Liver (tissue), 9 donors: ENCODE results near the gene TNFSF8. TPM values are rescaled to one million over a fixed set of nuclear protein-coding genes. Genes with fewer than 3 reads are reported as not detected.

Source experiments
- DNase-seq: peaks from one replicate; pipeline ENCODE4 v3.0.0-alpha.2; 2017; ENCODE audit warnings: low spot score
- H3K27ac ChIP-seq, 2 donors: one replicate each; pipeline ENCODE4 v1.7.0; 2013; ENCODE audit warnings: inconsistent platforms in 2 of 2, low read length in 2 of 2, control low read depth in 1 of 2, low read depth in 1 of 2, mild to moderate bottlenecking in 1 of 2
- H3K27me3 ChIP-seq, 4 donors: one replicate each; pipeline versions ENCODE4 v1.6.1 to v1.7.0; 2013; ENCODE audit warnings: low read length in 3 of 4, inconsistent platforms in 1 of 4, mild to moderate bottlenecking in 1 of 4, moderate library complexity in 1 of 4; ENCODE audit not compliant: control insufficient read depth in 4 of 4, insufficient read depth in 4 of 4
- H3K36me3 ChIP-seq, 4 donors: one replicate each; pipeline versions ENCODE4 v1.6.1 to v1.7.0; 2013; ENCODE audit warnings: low read length in 3 of 4, mild to moderate bottlenecking in 3 of 4, low read depth in 1 of 4, moderate library complexity in 1 of 4; ENCODE audit not compliant: control insufficient read depth in 4 of 4, insufficient read depth in 3 of 4
- H3K4me1 ChIP-seq, 4 donors: one replicate each; pipeline versions ENCODE4 v1.6.1 to v1.7.0; 2013; ENCODE audit warnings: low read length in 3 of 4, mild to moderate bottlenecking in 3 of 4, moderate library complexity in 1 of 4; ENCODE audit not compliant: control insufficient read depth in 4 of 4, insufficient read depth in 4 of 4
- H3K4me3 ChIP-seq, 3 donors: one replicate each; pipeline versions ENCODE4 v1.6.1 to v1.7.0; 2013; ENCODE audit warnings: low read length in 3 of 3, control low read depth in 1 of 3, low read depth in 1 of 3, mild to moderate bottlenecking in 1 of 3
- H3K9ac ChIP-seq, 2 donors: one replicate each; pipeline ENCODE4 v1.7.0; 2013; ENCODE audit warnings: low read length in 2 of 2, mild to moderate bottlenecking in 2 of 2, moderate library complexity in 2 of 2, control low read depth in 1 of 2, low read depth in 1 of 2
- H3K9me3 ChIP-seq, 4 donors: one replicate each; pipeline versions ENCODE4 v1.6.1 to v1.7.0; 2013; ENCODE audit warnings: low read length in 3 of 4; ENCODE audit not compliant: control insufficient read depth in 4 of 4
- ATF3 ChIP-seq: IDR thresholded peaks from 2 replicates; pipeline ENCODE4 v1.6.1; 2016; ENCODE audit warnings: antibody characterized with exemption
- FOXA1 ChIP-seq: IDR thresholded peaks from 2 replicates; pipeline ENCODE4 v1.6.1; 2016; ENCODE audit warnings: antibody characterized with exemption
- GABPA ChIP-seq, 2 donors: IDR thresholded peaks in 1 of 2; conservative IDR thresholded peaks in 1 of 2; 2 replicates each; pipeline ENCODE4 v1.6.1; 2016; ENCODE audit warnings: antibody characterized with exemption in 2 of 2, mild to moderate bottlenecking in 1 of 2, moderate library complexity in 1 of 2
- HNF4A ChIP-seq, 2 donors: conservative IDR thresholded peaks; 2 replicates each; pipeline ENCODE4 v1.6.1; 2016; ENCODE audit warnings: antibody characterized with exemption in 2 of 2, mild to moderate bottlenecking in 2 of 2
- HNF4G ChIP-seq: IDR thresholded peaks from 2 replicates; pipeline ENCODE4 v1.6.1; 2016; ENCODE audit warnings: antibody characterized with exemption
- JUND ChIP-seq, 2 donors: IDR thresholded peaks; 2 replicates each; pipeline ENCODE4 v1.6.1; 2016; ENCODE audit warnings: antibody characterized with exemption in 2 of 2
- NR2F2 ChIP-seq: IDR thresholded peaks from 2 replicates; pipeline ENCODE4 v1.6.1; 2016; ENCODE audit warnings: antibody characterized with exemption
- RAD21 ChIP-seq, 2 donors: IDR thresholded peaks; 2 replicates each; pipeline ENCODE4 v1.6.1; 2016; ENCODE audit warnings: antibody characterized with exemption in 2 of 2, mild to moderate bottlenecking in 2 of 2
- RXRA ChIP-seq, 2 donors: IDR thresholded peaks; 2 replicates each; pipeline ENCODE4 v1.6.1; 2017 to 2018; ENCODE audit warnings: antibody characterized with exemption in 2 of 2, mild to moderate bottlenecking in 1 of 2
- SP1 ChIP-seq: IDR thresholded peaks from 2 replicates; pipeline ENCODE4 v1.6.1; 2018; ENCODE audit warnings: antibody characterized with exemption, mild to moderate bottlenecking
- TAF1 ChIP-seq: conservative IDR thresholded peaks from 2 replicates; pipeline ENCODE4 v1.6.1; 2016; ENCODE audit warnings: antibody characterized with exemption, mild to moderate bottlenecking
- WGBS: extraction: QIAGEN DNeasy Blood & Tissue Kit; methylation state at CpG from one replicate; pipeline ENCODE4 v1.1.7; 2013; 5-methylcytosine and 5-hydroxymethylcytosine counted together
- polyA plus RNA-seq, 2 donors: library from polyadenylated mRNA; stranded (reverse) in 1 of 2; unstranded in 1 of 2; fragments of 200-250 nt in 1 of 2; fragments of >200 nt in 1 of 2; fragmentation: Nextera tagmentation in 1 of 2; extraction: Ambion mirVana in 1 of 2; gene quantifications; one replicate each; pipeline versions ENCODE4 v1.2.1 to v1.2.3, GENCODE V29; 2013 to 2015
- total RNA-seq, 2 donors: library from RNA; depleted of rRNA; stranded (reverse); fragments of >200 nt; gene quantifications; one replicate each; pipeline ENCODE4 v1.2.3, GENCODE V29; 2014
- TF ChIP-seq, protein P1 (sequence below): IDR thresholded peaks from 2 replicates; pipeline ENCODE4 v1.6.1; 2016; ENCODE audit warnings: antibody characterized with exemption
- donor health status: healthy.
- donor health status: healthy.
- donor health status: healthy.
- donor health status: healthy.
- donor health status: healthy.

The TNFSF8 gene
- total and polyA plus RNA-seq, 4 donors: 0.28 to 1.4 (median 0.51) TPM

- Histone ChIP-seq H3K4me1 (peaks cover 10 to 17% (median 12%) of the 10 kb centered on the region in 4 donors), H3K27me3 (no peaks in the 10 kb centered on the region), H3K4me3 (no peak overlapping the region), H3K27ac (no peak overlapping the region), H3K9me3 (no peaks in the 10 kb centered on the region), H3K36me3 (no peaks in the 10 kb centered on the region), H3K9ac (no peak overlapping the region)
- TF ChIP-seq JUND (IDR thresholded peaks at IDR 0.05): peak in 1 of 2 donors; percentile 5
- TF ChIP-seq, protein P1, sequence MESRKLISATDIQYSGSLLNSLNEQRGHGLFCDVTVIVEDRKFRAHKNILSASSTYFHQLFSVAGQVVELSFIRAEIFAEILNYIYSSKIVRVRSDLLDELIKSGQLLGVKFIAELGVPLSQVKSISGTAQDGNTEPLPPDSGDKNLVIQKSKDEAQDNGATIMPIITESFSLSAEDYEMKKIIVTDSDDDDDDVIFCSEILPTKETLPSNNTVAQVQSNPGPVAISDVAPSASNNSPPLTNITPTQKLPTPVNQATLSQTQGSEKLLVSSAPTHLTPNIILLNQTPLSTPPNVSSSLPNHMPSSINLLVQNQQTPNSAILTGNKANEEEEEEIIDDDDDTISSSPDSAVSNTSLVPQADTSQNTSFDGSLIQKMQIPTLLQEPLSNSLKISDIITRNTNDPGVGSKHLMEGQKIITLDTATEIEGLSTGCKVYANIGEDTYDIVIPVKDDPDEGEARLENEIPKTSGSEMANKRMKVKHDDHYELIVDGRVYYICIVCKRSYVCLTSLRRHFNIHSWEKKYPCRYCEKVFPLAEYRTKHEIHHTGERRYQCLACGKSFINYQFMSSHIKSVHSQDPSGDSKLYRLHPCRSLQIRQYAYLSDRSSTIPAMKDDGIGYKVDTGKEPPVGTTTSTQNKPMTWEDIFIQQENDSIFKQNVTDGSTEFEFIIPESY: no peak
- 60% methylated on average over 7 of the region's 7 CpGs for WGBS
- no peak for DNase-seq
These were observed 35.6 kb downstream of the TNFSF8 start for GRCh38 chr9:114894609-114895433.

- no peak for TF ChIP-seq NR2F2
- TF ChIP-seq SP1: no peak
- no peak for TF ChIP-seq TAF1
- no peak for TF ChIP-seq HNF4G
- TF ChIP-seq HNF4A (conservative IDR thresholded peaks at IDR 0.05): peak; percentile 30 to 35
- TF ChIP-seq, protein P1: no peak
- TF ChIP-seq GABPA (IDR thresholded peaks at IDR 0.05 in 1 of 2, conservative IDR thresholded peaks at IDR 0.05 in 1 of 2): no peak
- no peak for TF ChIP-seq FOXA1
- no peak for TF ChIP-seq RAD21 (IDR thresholded peaks at IDR 0.05)
- TF ChIP-seq ATF3: no peak
- peak; percentile 22 to 35 for TF ChIP-seq RXRA (IDR thresholded peaks at IDR 0.05)
- Histone ChIP-seq H3K36me3 (no peaks in the 10 kb centered on the region), H3K27ac (no peak overlapping the region), H3K9ac (no peak overlapping the region), H3K4me3 (no peak overlapping the region), H3K9me3 (no peaks in the 10 kb centered on the region), H3K4me1 (peaks cover 10 to 21% (median 13%) of the 10 kb centered on the region in 4 donors), H3K27me3 (no peaks in the 10 kb centered on the region)
- no peak for DNase-seq
- WGBS: 55% methylated on average over 3 of the region's 3 CpGs
These were observed 36.2 kb downstream of the TNFSF8 start for GRCh38 chr9:114894206-114894605.
